GM12878 (cell line): ENCODE results near the gene PIGV. TPM values are rescaled to one million over a fixed set of nuclear protein-coding genes. Genes with fewer than 3 reads are reported as not detected.

Experiments used
- ATAC-seq: fragments of 200-7000 bp; cut with Tn5 transposase; 3 replicates; pipeline ENCODE4 v1.9.1; 2020; ENCODE audit warnings: mild to moderate bottlenecking, moderate library complexity
- BruUV-seq: library from RNA; stranded (reverse); fragments of 400-500 nt; replicated peaks from 2 replicates; lab custom pipeline; 2021; lab: Mats Ljungman, UMichigan
- CTCF ChIA-PET: fragments of 300-600 bp; sonication (Branson Sonifier 250); formaldehyde crosslinking; extraction: SDS; loops from one replicate; lab custom pipeline; 2021; ENCODE audit warnings: inconsistent platforms; lab: Yijun Ruan, JAX
- POLR2A ChIA-PET: fragments of 350-600 bp; formaldehyde crosslinking; extraction: SDS; loops from one replicate; lab custom pipeline; 2021; ENCODE audit warnings: inconsistent platforms; lab: Charles Lee
- RAD21 ChIA-PET: fragments of 300-600 bp; sonication (Branson Sonifier 250); formaldehyde crosslinking; loops from one replicate; lab custom pipeline; 2023; ENCODE audit warnings: antibody characterized with exemption; ENCODE audit not compliant: unreplicated experiment; lab: Charles Lee
- SMC1A ChIA-PET: fragments of 300-600 bp; sonication (Branson Sonifier 250); formaldehyde crosslinking; loops from one replicate; lab custom pipeline; 2023; ENCODE audit not compliant: unreplicated experiment, uncharacterized antibody; lab: Charles Lee
- DNase-seq: peaks from one replicate; pipeline ENCODE4 v3.0.0-alpha.2; 2011; ENCODE audit warnings: low read depth, low spot score
- FAIRE-seq: peaks from 3 replicates; lab custom pipeline; 2011; peaks lifted over from hg19 to GRCh38; lab: Jason Lieb, UNC
- H2AFZ ChIP-seq: 2 replicates; pipeline ENCODE4 v1.6.0; 2011; ENCODE audit warnings: low read depth, low read length, control low read depth; ENCODE audit not compliant: control insufficient read depth
- H3K27ac ChIP-seq: 2 replicates; pipeline ENCODE4 v1.5.1; 2011; ENCODE audit warnings: control low read depth; ENCODE audit not compliant: control insufficient read depth, insufficient read depth
- H3K27me3 ChIP-seq, 2 experiments: replicated peaks in 1 of 2; 2 replicates each; pipeline versions ENCODE4 v1.6.0 to v1.6.1; 2011; ENCODE audit warnings: low read length in 1 of 2; ENCODE audit not compliant: control insufficient read depth in 2 of 2, insufficient read depth in 2 of 2
- H3K36me3 ChIP-seq, 2 experiments: 2 replicates each; pipeline ENCODE4 v1.5.1; 2011; ENCODE audit warnings: low read length in 1 of 2; ENCODE audit not compliant: control insufficient read depth in 2 of 2, insufficient read depth in 2 of 2
- H3K4me1 ChIP-seq: 2 replicates; pipeline ENCODE4 v1.6.1; 2011; ENCODE audit warnings: mild to moderate bottlenecking, low read length, moderate library complexity, mixed read lengths; ENCODE audit not compliant: control insufficient read depth, insufficient read depth
- H3K4me2 ChIP-seq: 2 replicates; pipeline ENCODE4 v1.6.0; 2011; ENCODE audit warnings: control low read depth; ENCODE audit not compliant: control insufficient read depth, insufficient read depth
- H3K4me3 ChIP-seq: fragments of 200-600 bp; sonication (generic); 2 replicates; pipeline ENCODE4 v1.5.1; 2016
- H3K79me2 ChIP-seq: 2 replicates; pipeline ENCODE4 v1.6.0; 2011; ENCODE audit warnings: low read length; ENCODE audit not compliant: control insufficient read depth, insufficient read depth
- H3K9ac ChIP-seq: 2 replicates; pipeline ENCODE4 v1.8.0; 2011; ENCODE audit warnings: low read length, control low read depth, mixed read lengths; ENCODE audit not compliant: control insufficient read depth, insufficient read depth
- H3K9me3 ChIP-seq: replicated peaks from 3 replicates; pipeline ENCODE4 v1.5.1; 2011; ENCODE audit warnings: mild to moderate bottlenecking, low read length; ENCODE audit not compliant: control insufficient read depth, insufficient read depth
- H4K20me1 ChIP-seq: 2 replicates; pipeline ENCODE4 v1.6.0; 2011; ENCODE audit not compliant: control insufficient read depth, insufficient read depth
- CBX3 ChIP-seq: fragments of 200-600 bp; sonication (generic); IDR thresholded peaks from 2 replicates; pipeline ENCODE4 v1.6.1; 2016; ENCODE audit warnings: low read depth, borderline replicate concordance
- CHD4 ChIP-seq: fragments of 200-600 bp; sonication (generic); IDR thresholded peaks from 2 replicates; pipeline ENCODE4 v1.6.1; 2016; ENCODE audit warnings: mild to moderate bottlenecking
- CTCF ChIP-seq, 3 experiments: IDR thresholded peaks in 2 of 3; conservative IDR thresholded peaks in 1 of 3; 2 replicates each; pipeline ENCODE4 v1.5.1; 2011; ENCODE audit warnings: low read depth in 3 of 3, low read length in 3 of 3, mild to moderate bottlenecking in 3 of 3, control low read depth in 2 of 3, moderate library complexity in 2 of 3, inconsistent platforms in 1 of 3, mixed read lengths in 1 of 3; ENCODE audit not compliant: control insufficient read depth in 2 of 3, insufficient read depth in 1 of 3; ENCODE audit errors: extremely low read depth in 1 of 3
- JUNB ChIP-seq: IDR thresholded peaks from 2 replicates; pipeline ENCODE4 v1.6.1; 2016; ENCODE audit warnings: antibody characterized with exemption, mild to moderate bottlenecking
- MYC ChIP-seq: IDR thresholded peaks from 2 replicates; pipeline ENCODE4 v1.6.1; 2011; ENCODE audit warnings: mild to moderate bottlenecking, low read length, moderate library complexity, inconsistent platforms; ENCODE audit not compliant: insufficient read depth, insufficient replicate concordance, insufficient read length, severe bottlenecking
- POU2F2 ChIP-seq: IDR thresholded peaks from 3 replicates; pipeline ENCODE4 v1.6.1; 2011; ENCODE audit warnings: low read depth, mild to moderate bottlenecking, low read length, borderline replicate concordance
- RAD21 ChIP-seq: IDR thresholded peaks from 2 replicates; pipeline ENCODE4 v1.6.1; 2011; ENCODE audit warnings: mild to moderate bottlenecking, low read depth, low read length, moderate library complexity; ENCODE audit not compliant: insufficient read depth
- RFX5 ChIP-seq: IDR thresholded peaks from 2 replicates; pipeline ENCODE4 v1.6.1; 2011; ENCODE audit warnings: low read depth, low read length, improper control_type of control experiment
- SKIL ChIP-seq: fragments of 450-650 bp; IDR thresholded peaks from 2 replicates; pipeline ENCODE4 v1.6.1; 2017; ENCODE audit warnings: mild to moderate bottlenecking, low read depth, inconsistent platforms; ENCODE audit not compliant: poor library complexity, severe bottlenecking
- SMAD5 ChIP-seq: IDR thresholded peaks from 2 replicates; pipeline ENCODE4 v1.6.1; 2016; ENCODE audit warnings: antibody characterized with exemption, low read depth
- SMARCA5 ChIP-seq: fragments of 450-650 bp; IDR thresholded peaks from 2 replicates; pipeline ENCODE4 v1.6.1; 2017; ENCODE audit warnings: mild to moderate bottlenecking
- SMC3 ChIP-seq: IDR thresholded peaks from 2 replicates; pipeline ENCODE4 v1.6.1; 2011; ENCODE audit warnings: low read length, improper control_type of control experiment, borderline replicate concordance
- in situ Hi-C: fragments of 300-500 bp; cut with MboI; formaldehyde crosslinking; loops from 9 replicates; pipeline ENCODE4 v1.14.3; 2018; ENCODE audit warnings: mixed read lengths
- intact Hi-C: fragments of 100-400 bp; cut with micrococcal nuclease; formaldehyde crosslinking; loops from one replicate; pipeline ENCODE4 v1.14.2; 2022; ENCODE audit not compliant: unreplicated experiment
- polyA plus RNA-seq, 11 experiments: library from polyadenylated mRNA; depleted of rRNA in 4 of 11; unstranded in 6 of 11; stranded (reverse) in 5 of 11; fragments of >200 nt; fragmentation: Nextera tagmentation in 4 of 11; fragmentation: Illumina TruSeq in 1 of 11; extraction: Ambion mirVana in 4 of 11; extraction: Trizol in 1 of 11; gene quantifications; 1 replicate in 1 of 11; 2 replicates in 10 of 11; pipeline versions ENCODE4 v1.2.1 to v1.2.3, GENCODE V29; 2011 to 2016; ENCODE audit warnings: inconsistent platforms in 2 of 11, missing spikeins in 2 of 11, low read depth in 1 of 11
- total RNA-seq, 4 experiments: library from RNA; depleted of rRNA in 3 of 4; stranded (reverse); fragments of >200 nt in 3 of 4; fragmentation: Illumina TruSeq in 1 of 4; extraction: Trizol in 1 of 4; gene quantifications; 2 replicates each; pipeline versions ENCODE4 v1.2.1 to v1.2.3, GENCODE V29; 2013 to 2021
- TF ChIP-seq, protein P1 (sequence below): fragments of 450-650 bp; IDR thresholded peaks from 2 replicates; pipeline ENCODE4 v1.6.1; 2017; ENCODE audit warnings: antibody characterized with exemption, mild to moderate bottlenecking, moderate library complexity

Gene PIGV
- total and polyA plus RNA-seq, 10 of the 15 experiments (the other 5 are each of a cell fraction or from before 2014, with no cell fraction given), result 8.8 to 18.1 (median 11.9) TPM

- no peaks in the 10 kb centered on the region for H3K9me3 ChIP-seq
- H3K27me3 ChIP-seq, result no peaks in the 10 kb centered on the region
- no peak overlapping the region for H3K27ac ChIP-seq
- no peak for FAIRE-seq
- ChIA-PET RAD21 (interaction anchor here (0.6 to 4.7 kb wide), 11 partner anchors 9 to 184 kb away, joined by 3 to 43 read pairs (median 6); partner anchors contain the start of gene PIGV), CTCF (interaction anchor here (0.6 to 6.2 kb wide), 23 partner anchors 7 to 273 kb away, joined by 3 to 117 read pairs (median 23); partner anchors contain the start of genes PIGV and ZDHHC18), SMC1A (interaction anchor here (0.6 to 4.9 kb wide), 23 partner anchors 9 to 961 kb away, joined by 3 to 38 read pairs (median 5); partner anchors contain the start of genes GPATCH3 and STX12), POLR2A (interaction anchor here (0.6 to 3.5 kb wide), 14 partner anchors 9 to 464 kb away, joined by 3 to 18 read pairs (median 3); no protein-coding TSS in a partner anchor)
- H3K4me3 ChIP-seq, result no peak overlapping the region
- no peak overlapping the region for H3K4me2 ChIP-seq
- no peak for ATAC-seq
- no peaks in the 10 kb centered on the region for H3K4me1 ChIP-seq
- DNase-seq, result no peak
- no peaks in the 10 kb centered on the region for H3K79me2 ChIP-seq
- BruUV-seq, result no TSS peak
- no peak overlapping the region for H3K9ac ChIP-seq
- no peak overlapping the region for H2AFZ ChIP-seq
- no peak for TF ChIP-seq MYC
- TF ChIP-seq SMAD5, result no peak
- TF ChIP-seq RAD21, result no peak
- TF ChIP-seq SMARCA5, result no peak
- no peak for TF ChIP-seq SMC3
- TF ChIP-seq, protein P1, sequence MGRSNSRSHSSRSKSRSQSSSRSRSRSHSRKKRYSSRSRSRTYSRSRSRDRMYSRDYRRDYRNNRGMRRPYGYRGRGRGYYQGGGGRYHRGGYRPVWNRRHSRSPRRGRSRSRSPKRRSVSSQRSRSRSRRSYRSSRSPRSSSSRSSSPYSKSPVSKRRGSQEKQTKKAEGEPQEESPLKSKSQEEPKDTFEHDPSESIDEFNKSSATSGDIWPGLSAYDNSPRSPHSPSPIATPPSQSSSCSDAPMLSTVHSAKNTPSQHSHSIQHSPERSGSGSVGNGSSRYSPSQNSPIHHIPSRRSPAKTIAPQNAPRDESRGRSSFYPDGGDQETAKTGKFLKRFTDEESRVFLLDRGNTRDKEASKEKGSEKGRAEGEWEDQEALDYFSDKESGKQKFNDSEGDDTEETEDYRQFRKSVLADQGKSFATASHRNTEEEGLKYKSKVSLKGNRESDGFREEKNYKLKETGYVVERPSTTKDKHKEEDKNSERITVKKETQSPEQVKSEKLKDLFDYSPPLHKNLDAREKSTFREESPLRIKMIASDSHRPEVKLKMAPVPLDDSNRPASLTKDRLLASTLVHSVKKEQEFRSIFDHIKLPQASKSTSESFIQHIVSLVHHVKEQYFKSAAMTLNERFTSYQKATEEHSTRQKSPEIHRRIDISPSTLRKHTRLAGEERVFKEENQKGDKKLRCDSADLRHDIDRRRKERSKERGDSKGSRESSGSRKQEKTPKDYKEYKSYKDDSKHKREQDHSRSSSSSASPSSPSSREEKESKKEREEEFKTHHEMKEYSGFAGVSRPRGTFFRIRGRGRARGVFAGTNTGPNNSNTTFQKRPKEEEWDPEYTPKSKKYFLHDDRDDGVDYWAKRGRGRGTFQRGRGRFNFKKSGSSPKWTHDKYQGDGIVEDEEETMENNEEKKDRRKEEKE, result no peak
- TF ChIP-seq CTCF (IDR thresholded peaks at IDR 0.05 in 2 of 3, conservative IDR thresholded peaks at IDR 0.05 in 1 of 3; ENCODE audit: control insufficient read depth in 2 of 3, extremely low read depth in 1 of 3, insufficient read depth in 1 of 3, low read depth in 3 of 3, low read length in 3 of 3), result no peak
- TF ChIP-seq CBX3, result no peak
- TF ChIP-seq CHD4, result no peak
- no peak for TF ChIP-seq JUNB
- no peak for TF ChIP-seq SKIL
- TF ChIP-seq POU2F2, result no peak
- no peak for TF ChIP-seq RFX5
- in situ Hi-C loops (loop anchor here (5.0 kb wide), 1 partner anchor 66 kb away; no protein-coding TSS in a partner anchor), intact Hi-C loops (loop anchor here (2.0 kb wide), 1 partner anchor 21 kb away; no protein-coding TSS in a partner anchor)
- H4K20me1 ChIP-seq, result no peaks in the 10 kb centered on the region
- H3K36me3 ChIP-seq, result no peaks in the 10 kb centered on the region
Measured at GRCh38 chr1:26811708-26812107, 24.0 kb downstream of the PIGV start.
